H1 (cell line): ENCODE data around the gene STXBP4. TPM values are rescaled to one million over a fixed set of nuclear protein-coding genes. Genes with fewer than 3 reads are reported as not detected.

Experiments
- CTCF ChIA-PET: fragments of 300-600 bp; sonication (Branson Sonifier 250); formaldehyde crosslinking; loops from one replicate; lab custom pipeline; 2021; ENCODE audit not compliant: partially characterized antibody; lab: Charles Lee
- POLR2A ChIA-PET: fragments of 300-600 bp; sonication (Branson Sonifier 250); formaldehyde crosslinking; loops from one replicate; lab custom pipeline; 2021; ENCODE audit warnings: inconsistent platforms; ENCODE audit not compliant: partially characterized antibody; lab: Charles Lee
- DNase-seq, 2 experiments: peaks; one replicate each; pipeline versions ENCODE4 v3.0.0 to v3.0.0-alpha.2; 2010 to 2022; ENCODE audit warnings: low spot score in 2 of 2, low read depth in 1 of 2, mixed read lengths in 1 of 2
- FAIRE-seq: peaks from 2 replicates; lab custom pipeline; 2011; peaks lifted over from hg19 to GRCh38; lab: Jason Lieb, UNC
- H2AFZ ChIP-seq: 2 replicates; pipeline ENCODE4 v1.8.1; 2012; ENCODE audit warnings: low read length, inconsistent platforms
- H2AK5ac ChIP-seq: 2 replicates; pipeline ENCODE4 v1.6.1; 2013; ENCODE audit warnings: low read depth, low read length
- H2BK120ac ChIP-seq: replicated peaks from 2 replicates; pipeline ENCODE3; 2013; ENCODE audit warnings: low read depth, low read length, inconsistent platforms
- H2BK12ac ChIP-seq: 2 replicates; pipeline ENCODE4 v1.6.1; 2013; ENCODE audit warnings: low read depth, low read length
- H2BK15ac ChIP-seq: 2 replicates; pipeline ENCODE4 v1.6.1; 2013; ENCODE audit warnings: low read length
- H2BK20ac ChIP-seq: 2 replicates; pipeline ENCODE4 v1.6.1; 2013; ENCODE audit warnings: low read length
- H2BK5ac ChIP-seq: 2 replicates; pipeline ENCODE4 v1.6.1; 2013; ENCODE audit warnings: low read depth, low read length
- H3K14ac ChIP-seq: 2 replicates; pipeline ENCODE4 v1.6.1; 2013; ENCODE audit warnings: inconsistent platforms; ENCODE audit not compliant: insufficient read length
- H3K18ac ChIP-seq: 2 replicates; pipeline ENCODE4 v1.6.1; 2013; ENCODE audit warnings: low read length; ENCODE audit errors: extremely low read depth
- H3K23ac ChIP-seq: 2 replicates; pipeline ENCODE4 v1.6.1; 2013; ENCODE audit warnings: inconsistent platforms; ENCODE audit not compliant: insufficient read length
- H3K23me2 ChIP-seq: 2 replicates; pipeline ENCODE4 v1.6.1; 2013; ENCODE audit warnings: low read depth, low read length
- H3K27ac ChIP-seq: 2 replicates; pipeline ENCODE4 v1.6.1; 2011; ENCODE audit warnings: low read depth, low read length, inconsistent platforms
- H3K27me3 ChIP-seq, 4 experiments: replicated peaks in 1 of 4; 1 replicate in 1 of 4; 2 replicates in 3 of 4; pipeline versions ENCODE4 v1.6.1 to v1.8.1; 2011 to 2013; ENCODE audit warnings: low read length in 3 of 4, mild to moderate bottlenecking in 3 of 4, inconsistent platforms in 2 of 4, mixed read lengths in 2 of 4, moderate library complexity in 1 of 4; ENCODE audit not compliant: control insufficient read depth in 3 of 4, insufficient read depth in 3 of 4; ENCODE audit errors: extremely low read depth in 1 of 4
- H3K36me3 ChIP-seq, 4 experiments: 2 replicates each; pipeline versions ENCODE4 v1.6.1 to v1.8.1; 2011 to 2013; ENCODE audit warnings: mild to moderate bottlenecking in 4 of 4, low read length in 3 of 4, moderate library complexity in 2 of 4, control low read depth in 1 of 4, inconsistent platforms in 1 of 4; ENCODE audit not compliant: insufficient read depth in 4 of 4, control insufficient read depth in 2 of 4
- H3K4ac ChIP-seq: replicated peaks from 2 replicates; pipeline ENCODE3; 2013; ENCODE audit warnings: low read length, low read depth, mixed read lengths, inconsistent platforms; ENCODE audit not compliant: insufficient read length
- H3K4me1 ChIP-seq, 4 experiments: replicated peaks in 1 of 4; 1 replicate in 1 of 4; 2 replicates in 3 of 4; pipeline versions ENCODE4 v1.6.1 to v1.8.1; 2011 to 2013; ENCODE audit warnings: low read length in 3 of 4, inconsistent platforms in 2 of 4, mixed read lengths in 1 of 4; ENCODE audit not compliant: insufficient read depth in 4 of 4, control insufficient read depth in 3 of 4
- H3K4me2 ChIP-seq, 2 experiments: 2 replicates each; pipeline versions ENCODE4 v1.6.1 to v1.8.1; 2011 to 2013; ENCODE audit warnings: low read depth in 2 of 2, low read length in 2 of 2, control low read depth in 1 of 2, inconsistent platforms in 1 of 2, mild to moderate bottlenecking in 1 of 2; ENCODE audit not compliant: insufficient read depth in 1 of 2
- H3K4me3 ChIP-seq, 4 experiments: fragments of 200-600, 300-600 bp in 1 of 4; sonication (generic), shearing (Covaris generic), sonication (Bioruptor Twin) in 1 of 4; 2 replicates each; pipeline versions ENCODE4 v1.5.1 to v1.8.1; 2011 to 2016; ENCODE audit warnings: low read length in 4 of 4, low read depth in 3 of 4, control low read depth in 2 of 4, inconsistent platforms in 2 of 4, mild to moderate bottlenecking in 2 of 4, mixed read lengths in 1 of 4, moderate library complexity in 1 of 4; ENCODE audit not compliant: insufficient read depth in 2 of 4; ENCODE audit errors: extremely low read depth in 1 of 4
- H3K56ac ChIP-seq: replicated peaks from 2 replicates; pipeline ENCODE3; 2013; ENCODE audit warnings: low read depth, mild to moderate bottlenecking, mixed read lengths, low read length, inconsistent platforms; ENCODE audit not compliant: insufficient read length
- H3K79me1 ChIP-seq: 2 replicates; pipeline ENCODE4 v1.6.1; 2013; ENCODE audit warnings: low read depth, low read length, control low read depth
- H3K79me2 ChIP-seq, 2 experiments: 2 replicates each; pipeline versions ENCODE4 v1.6.1 to v1.8.1; 2012 to 2013; ENCODE audit warnings: low read length in 2 of 2, mild to moderate bottlenecking in 2 of 2, inconsistent platforms in 1 of 2; ENCODE audit not compliant: insufficient read depth in 2 of 2, control insufficient read depth in 1 of 2
- H3K9ac ChIP-seq, 4 experiments: replicated peaks in 1 of 4; 1 replicate in 1 of 4; 2 replicates in 3 of 4; pipeline versions ENCODE4 v1.6.1 to v1.8.1; 2011 to 2013; ENCODE audit warnings: low read depth in 3 of 4, low read length in 3 of 4, control low read depth in 2 of 4, mild to moderate bottlenecking in 2 of 4, moderate library complexity in 2 of 4, inconsistent platforms in 1 of 4; ENCODE audit errors: extremely low read depth in 1 of 4
- H3K9me3 ChIP-seq, 2 experiments: 2 replicates each; pipeline versions ENCODE4 v1.6.1 to v1.8.1; 2012 to 2013; ENCODE audit warnings: mild to moderate bottlenecking in 2 of 2, moderate library complexity in 2 of 2, control low read depth in 1 of 2, inconsistent platforms in 1 of 2, low read depth in 1 of 2, low read length in 1 of 2, mixed read lengths in 1 of 2; ENCODE audit not compliant: insufficient read depth in 2 of 2
- H4K20me1 ChIP-seq, 2 experiments: replicated peaks in 1 of 2; 2 replicates each; pipeline versions ENCODE3 to v1.8.1; 2011 to 2013; ENCODE audit warnings: inconsistent platforms in 2 of 2, low read length in 2 of 2, mild to moderate bottlenecking in 1 of 2; ENCODE audit not compliant: insufficient read depth in 2 of 2, control insufficient read depth in 1 of 2
- H4K5ac ChIP-seq: 2 replicates; pipeline ENCODE4 v1.6.1; 2013; ENCODE audit warnings: low read length, low read depth, mixed read lengths, inconsistent platforms; ENCODE audit not compliant: insufficient read length
- H4K8ac ChIP-seq: 2 replicates; pipeline ENCODE4 v1.8.0; 2013; ENCODE audit warnings: mild to moderate bottlenecking, moderate library complexity, low read length, inconsistent platforms; ENCODE audit not compliant: insufficient read depth; ENCODE audit errors: extremely low read depth
- H4K91ac ChIP-seq: replicated peaks from 2 replicates; pipeline ENCODE3; 2013; ENCODE audit warnings: low read length, mixed read lengths, inconsistent platforms; ENCODE audit not compliant: insufficient read length
- CHD2 ChIP-seq: IDR thresholded peaks from 2 replicates; pipeline ENCODE4 v1.6.1; 2012; ENCODE audit warnings: low read length, improper control_type of control experiment
- WGBS, 2 experiments: shearing (Covaris generic) in 1 of 2; methylation state at CpG; one replicate each; pipeline versions ENCODE4 v1.1.6 to v1.1.7; 2013 to 2015; ENCODE audit warnings: low lambda C conversion rate in 2 of 2, mixed read lengths in 2 of 2, inconsistent platforms in 1 of 2, low coverage in 1 of 2, missing lambda C conversion rate in 1 of 2; ENCODE audit not compliant: insufficient replicate concordance in 2 of 2, insufficient coverage in 1 of 2, insufficient read length in 1 of 2; ENCODE audit errors: extremely low coverage in 1 of 2, missing lambda C conversion rate in 1 of 2; 5-methylcytosine and 5-hydroxymethylcytosine counted together
- polyA plus RNA-seq, 7 experiments: library from polyadenylated mRNA; depleted of rRNA in 3 of 7; stranded (reverse) in 5 of 7; unstranded in 2 of 7; fragments of >200 nt in 5 of 7; fragments of 200-250 nt in 2 of 7; gene quantifications; 1 replicate in 5 of 7; 2 replicates in 1 of 7; 4 replicates in 1 of 7; pipeline versions ENCODE4 v1.2.1 to v1.2.3, GENCODE V29; 2011 to 2013; ENCODE audit warnings: missing spikeins in 2 of 7, mixed read lengths in 2 of 7
- total RNA-seq: library from RNA; stranded (reverse); fragmentation: NEBNext Ultra II Directional; extraction: Animal tissue kit (Norgen Biotek cat#: 25700); gene quantifications from 2 replicates; pipeline ENCODE4 v1.2.1, GENCODE V29; 2021

STXBP4 gene
- total and polyA plus RNA-seq, 2 of the 8 experiments (the other 6 are each of a cell fraction or from before 2014, with no cell fraction given): 3.2 to 18.5 TPM

- no peak overlapping the region for H2BK15ac ChIP-seq
- CTCF ChIA-PET: interaction anchor here (1.0 to 1.1 kb wide), 2 partner anchors 9 to 135 kb away, joined by 3 to 5 read pairs; no protein-coding TSS in a partner anchor
- FAIRE-seq: no peak
Observed at GRCh38 chr17:55067697-55068439, 99.3 kb downstream of the STXBP4 start.

More at GRCh38 chr17:55067697-55068439, 99.3 kb downstream of the STXBP4 start:
- Histone ChIP-seq H2AFZ (no peak overlapping the region), H3K27ac (no peak overlapping the region), H3K4me2 (no peak overlapping the region), H3K79me1 (no peaks in the 10 kb centered on the region), H4K91ac (no peak overlapping the region), H4K20me1 (no peaks in the 10 kb centered on the region), H3K18ac (no peak overlapping the region), H3K4me3 (no peak overlapping the region), H3K36me3 (no peaks in the 10 kb centered on the region), H2BK12ac (no peak overlapping the region), H4K8ac (no peak overlapping the region), H2BK5ac (no peak overlapping the region), H2BK120ac (no peak overlapping the region), H3K4me1 (no peaks in the 10 kb centered on the region), H3K27me3 (no peaks in the 10 kb centered on the region), H3K79me2 (no peaks in the 10 kb centered on the region), H3K14ac (no peak overlapping the region), H3K9ac (no peak overlapping the region), H4K5ac (no peak overlapping the region), H2BK20ac (no peak overlapping the region), H3K23me2 (no peaks in the 10 kb centered on the region; the same call in 1 of the 2 replicates), H2AK5ac (no peak overlapping the region), H3K4ac (no peak overlapping the region), H3K56ac (no peak overlapping the region), H3K9me3 (no peaks in the 10 kb centered on the region), H3K23ac (no peak overlapping the region)
- 78% methylated on average over 1 of the region's 1 CpG; no CpG with 5 or more reads in 1 of the 2 experiments for WGBS, 2 experiments
- POLR2A ChIA-PET: no interaction called here
- no peak for DNase-seq
- TF ChIP-seq CHD2: no peak
